ENCODE measurements around the gene C6orf47. TPM values are rescaled to one million over a fixed set of nuclear protein-coding genes. Genes with fewer than 3 reads are reported as not detected.

Gene C6orf47
- total RNA-seq, 2 donors from 2014 or later: 16.2 to 21.0 TPM

DNA sequence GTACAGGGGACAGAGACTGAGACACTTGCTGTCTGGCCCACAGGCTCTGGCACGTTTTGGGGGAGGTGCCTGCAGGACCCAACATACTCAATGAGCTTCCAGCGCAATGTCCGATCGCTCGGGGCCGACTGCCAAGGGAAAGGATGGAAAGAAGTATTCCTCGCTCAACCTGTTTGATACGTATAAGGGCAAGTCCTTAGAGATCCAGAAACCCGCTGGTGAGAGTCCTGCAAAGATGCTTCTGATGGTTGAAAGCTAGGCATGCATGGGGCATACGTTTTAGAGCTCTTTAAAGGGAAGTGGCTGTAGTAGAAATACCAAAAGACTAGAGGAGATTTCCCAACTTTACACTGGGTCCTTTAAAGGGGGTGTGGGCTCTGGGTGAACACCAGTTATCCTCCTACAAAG is 37.9 kb downstream of the C6orf47 start:
- Mint-ChIP-seq H3K4me3 (peak overlapping the region; percentile 82), H3K27ac (peak overlapping the region; percentile 96), H3K36me3 (ENCODE audit: low read depth) (peaks cover 80% of the 10 kb centered on the region), H3K27me3 (no peaks in the 10 kb centered on the region), H3K9me3 (no peaks in the 10 kb centered on the region), H3K4me1 (peaks cover 27% of the 10 kb centered on the region)
- no peak for ATAC-seq (replicated peaks)

DNA sequence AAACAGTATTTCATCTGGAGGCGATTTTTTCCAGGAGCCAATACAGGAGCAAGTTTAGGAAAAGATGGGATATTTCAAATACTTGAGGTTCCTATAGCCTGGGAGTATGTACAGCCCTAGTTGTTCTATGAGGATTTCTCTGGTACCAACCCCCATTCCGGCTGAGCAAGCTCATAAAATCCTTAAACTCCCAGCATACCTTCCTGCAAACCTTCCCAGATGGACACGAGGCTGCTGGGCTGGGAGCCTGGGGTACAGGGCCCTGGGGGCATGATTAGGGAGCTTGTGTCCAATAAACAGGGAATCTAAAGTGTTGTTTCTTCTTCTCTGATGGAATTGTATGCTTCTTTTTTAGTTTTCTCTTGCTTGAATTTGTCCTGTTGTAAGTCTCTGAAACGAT is 38.6 kb downstream of the C6orf47 start:
- Mint-ChIP-seq H3K27ac (peak overlapping the region; percentile 96), H3K4me3 (peak overlapping the region; percentile 82), H3K4me1 (peaks cover 27% of the 10 kb centered on the region), H3K36me3 (ENCODE audit: low read depth) (peaks cover 73% of the 10 kb centered on the region), H3K9me3 (no peaks in the 10 kb centered on the region), H3K27me3 (no peaks in the 10 kb centered on the region)
- ATAC-seq (replicated peaks): no peak

DNA sequence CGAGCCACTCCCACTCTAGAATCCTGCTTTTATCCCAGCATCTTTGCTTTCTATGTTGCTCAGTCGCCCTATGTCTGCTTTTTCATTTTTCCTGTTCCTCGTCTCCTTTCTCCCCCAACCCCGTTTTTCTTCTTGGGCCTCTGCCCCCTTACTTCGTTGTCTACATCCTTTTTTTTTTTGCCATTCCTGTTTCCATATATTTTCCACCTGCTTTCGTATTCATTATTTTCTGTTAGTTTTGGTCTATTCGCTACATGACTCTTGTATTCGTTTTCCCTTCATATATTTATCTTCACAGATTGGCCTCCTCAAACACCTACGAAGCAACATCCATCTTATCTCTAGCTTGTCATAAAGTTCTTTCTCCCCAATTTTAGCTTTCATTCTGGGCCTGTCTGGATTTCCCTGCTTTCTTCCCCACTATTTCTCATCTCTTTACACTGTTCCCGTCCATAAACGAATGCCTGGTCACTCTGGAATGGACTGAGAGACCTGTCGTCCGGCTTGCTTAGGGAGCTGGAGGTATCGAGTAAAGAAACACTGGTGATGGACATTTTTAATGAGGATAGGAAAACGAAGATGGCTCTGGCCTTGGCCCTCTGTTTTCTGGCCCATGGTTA is 39.1 kb downstream of the C6orf47 start:
- Mint-ChIP-seq H3K9me3 (no peaks in the 10 kb centered on the region), H3K27ac (peak overlapping the region; percentile 96), H3K27me3 (no peaks in the 10 kb centered on the region), H3K4me3 (peak overlapping the region; percentile 82), H3K4me1 (peaks cover 30% of the 10 kb centered on the region), H3K36me3 (ENCODE audit: low read depth) (peaks cover 67% of the 10 kb centered on the region)
- no peak for ATAC-seq (replicated peaks)

DNA sequence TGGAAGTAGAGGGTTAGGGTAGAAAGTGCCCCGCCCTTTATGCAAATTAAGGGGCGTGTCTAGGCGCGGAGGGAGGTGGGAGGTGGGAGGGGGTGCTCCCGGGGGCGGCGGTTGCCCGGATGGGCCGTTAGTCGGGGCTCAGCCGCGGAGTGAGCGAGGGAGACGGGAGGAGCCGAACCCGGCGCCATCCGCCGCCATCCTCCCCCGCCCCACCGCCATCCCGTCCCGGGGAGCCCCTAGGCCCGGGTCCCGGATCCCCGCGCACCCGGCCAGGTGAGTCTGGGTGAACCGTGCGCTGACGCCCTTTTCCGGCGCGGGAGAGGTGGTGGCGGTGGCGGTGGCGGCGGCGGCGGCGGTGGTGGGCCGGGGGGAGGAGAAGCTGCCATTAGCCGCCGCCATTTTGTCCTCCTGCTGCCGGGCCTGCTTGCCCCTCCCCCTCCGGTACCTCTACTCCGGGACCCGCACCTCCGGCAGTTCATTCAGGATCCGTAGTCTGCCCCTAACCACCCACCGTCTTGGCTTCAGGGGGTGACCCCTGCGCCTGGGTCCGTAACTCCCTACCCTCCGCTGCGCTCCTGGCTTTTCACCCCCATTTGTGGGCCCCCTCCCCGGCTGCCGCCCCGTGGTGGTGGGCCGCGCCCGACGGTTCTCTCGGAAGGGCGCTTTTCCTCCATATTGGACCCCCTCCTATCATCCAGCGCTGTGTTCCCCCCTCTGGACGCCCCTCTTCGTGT is 39.8 kb downstream of the C6orf47 start, which contains the start of gene PRRC2A:
Gene PRRC2A (plus strand): TSS at position 130 of the 734 bp plus-strand sequence. CDS start 2,075 bp downstream, outside the sequence.
- ATAC-seq (replicated peaks): peak; percentile 37
- no peaks in the 10 kb centered on the region for H3K27me3 Mint-ChIP-seq
- peaks cover 60% of the 10 kb centered on the region for H3K36me3 Mint-ChIP-seq (ENCODE audit: low read depth)
- no peaks in the 10 kb centered on the region for H3K9me3 Mint-ChIP-seq
- H3K4me3 Mint-ChIP-seq: peak within 1 kb of the TSS; percentile 82
- H3K4me1 Mint-ChIP-seq: peaks cover 32% of the 10 kb centered on the region
- H3K27ac Mint-ChIP-seq: peak within 1 kb of the TSS; percentile 96

DNA sequence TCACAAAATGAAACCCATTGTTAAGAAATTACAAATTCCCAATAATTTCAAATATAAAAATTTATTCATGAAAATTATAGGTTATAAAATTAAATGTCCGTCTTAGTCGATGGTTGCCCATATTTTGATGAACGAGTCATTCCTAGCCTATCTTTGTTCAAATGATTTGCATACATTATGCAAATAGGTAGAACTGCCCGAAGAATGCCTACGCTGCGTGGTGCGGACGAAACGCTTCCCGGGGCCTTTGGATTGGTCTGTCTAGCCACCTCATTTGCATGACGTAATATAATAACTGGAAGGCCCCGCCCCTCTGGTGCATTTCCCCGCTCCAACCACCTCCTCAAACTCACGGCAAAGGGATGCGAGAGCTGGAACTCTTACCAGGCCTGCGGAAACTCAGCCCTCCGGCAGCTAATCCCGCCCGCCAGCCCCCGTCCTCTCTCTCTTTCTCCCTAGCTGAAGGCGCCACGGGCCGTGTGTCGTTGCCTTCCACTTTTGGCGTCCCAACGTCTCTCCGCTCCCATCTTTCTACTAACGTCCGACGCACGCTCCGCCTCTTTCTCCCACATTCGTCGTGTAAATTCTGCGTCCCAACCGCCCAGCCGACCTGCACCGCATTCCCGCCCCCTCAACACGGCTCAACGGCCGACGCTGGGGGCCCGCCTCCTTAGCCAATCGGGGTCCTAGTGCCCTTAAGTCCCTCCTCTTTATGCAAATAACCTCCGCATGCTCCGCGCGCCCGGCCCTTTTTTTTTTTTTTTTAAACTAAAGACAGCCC is 40.6 kb downstream of the C6orf47 start:
- H3K9me3 Mint-ChIP-seq: no peaks in the 10 kb centered on the region
- H3K36me3 Mint-ChIP-seq (ENCODE audit: low read depth): peaks cover 53% of the 10 kb centered on the region
- peaks cover 32% of the 10 kb centered on the region for H3K4me1 Mint-ChIP-seq
- H3K27ac Mint-ChIP-seq: peak overlapping the region; percentile 96
- H3K27me3 Mint-ChIP-seq: no peaks in the 10 kb centered on the region
- peak overlapping the region; percentile 82 for H3K4me3 Mint-ChIP-seq
- ATAC-seq (replicated peaks): peak; percentile 86

GRCh38 chr6:31617010-31617409 is 43.6 kb downstream of the C6orf47 start:
- H3K27ac Mint-ChIP-seq: peak overlapping the region; percentile 67
- peaks cover 20% of the 10 kb centered on the region for H3K4me1 Mint-ChIP-seq
- peaks cover 23% of the 10 kb centered on the region for H3K36me3 Mint-ChIP-seq (ENCODE audit: low read depth)
- peak overlapping the region; percentile 56 for H3K4me3 Mint-ChIP-seq
- H3K9me3 Mint-ChIP-seq: no peaks in the 10 kb centered on the region
- no peak for ATAC-seq (replicated peaks)
- no peaks in the 10 kb centered on the region for H3K27me3 Mint-ChIP-seq

DNA sequence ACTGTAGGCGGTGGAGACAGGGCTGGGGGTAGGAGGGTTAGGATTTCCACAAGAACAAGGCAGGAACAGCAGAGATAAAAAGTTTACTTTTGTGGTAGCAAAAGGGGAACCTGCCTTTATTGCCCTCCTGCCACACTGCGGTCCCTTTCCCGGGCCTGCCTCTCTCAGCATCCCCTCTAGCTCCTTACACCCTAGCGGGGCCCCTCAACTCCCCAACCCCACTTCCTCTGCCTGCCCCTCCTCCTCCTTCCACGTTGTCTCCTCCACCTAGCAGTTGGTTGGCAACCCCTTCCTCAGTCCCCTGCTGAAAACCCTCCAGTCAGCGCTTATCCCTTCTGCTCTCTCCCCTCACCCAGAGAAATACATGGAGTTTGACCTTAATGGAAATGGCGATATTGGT is 44.8 kb downstream of the C6orf47 start:
- Mint-ChIP-seq H3K27ac (peak overlapping the region; percentile 67), H3K4me3 (peak overlapping the region; percentile 56), H3K36me3 (ENCODE audit: low read depth) (peaks cover 10% of the 10 kb centered on the region), H3K27me3 (no peaks in the 10 kb centered on the region), H3K4me1 (peaks cover 15% of the 10 kb centered on the region), H3K9me3 (no peaks in the 10 kb centered on the region)
- ATAC-seq (replicated peaks): no peak

- peak within 1 kb of the TSS; percentile 56 for H3K4me3 Mint-ChIP-seq
- no peak for ATAC-seq (replicated peaks)
- peaks cover 15% of the 10 kb centered on the region for H3K4me1 Mint-ChIP-seq
- no peaks in the 10 kb centered on the region for H3K27me3 Mint-ChIP-seq
- H3K9me3 Mint-ChIP-seq: no peaks in the 10 kb centered on the region
- peak within 1 kb of the TSS; percentile 67 for H3K27ac Mint-ChIP-seq
- H3K36me3 Mint-ChIP-seq (ENCODE audit: low read depth): peaks cover 5% of the 10 kb centered on the region
These were observed 45.6 kb downstream of the C6orf47 start, which contains the start of gene AIF1 for GRCh38 chr6:31614684-31615578. Gene AIF1 (plus strand): TSS chr6:31615234. CDS start chr6:31615330, 96 bp downstream.

DNA sequence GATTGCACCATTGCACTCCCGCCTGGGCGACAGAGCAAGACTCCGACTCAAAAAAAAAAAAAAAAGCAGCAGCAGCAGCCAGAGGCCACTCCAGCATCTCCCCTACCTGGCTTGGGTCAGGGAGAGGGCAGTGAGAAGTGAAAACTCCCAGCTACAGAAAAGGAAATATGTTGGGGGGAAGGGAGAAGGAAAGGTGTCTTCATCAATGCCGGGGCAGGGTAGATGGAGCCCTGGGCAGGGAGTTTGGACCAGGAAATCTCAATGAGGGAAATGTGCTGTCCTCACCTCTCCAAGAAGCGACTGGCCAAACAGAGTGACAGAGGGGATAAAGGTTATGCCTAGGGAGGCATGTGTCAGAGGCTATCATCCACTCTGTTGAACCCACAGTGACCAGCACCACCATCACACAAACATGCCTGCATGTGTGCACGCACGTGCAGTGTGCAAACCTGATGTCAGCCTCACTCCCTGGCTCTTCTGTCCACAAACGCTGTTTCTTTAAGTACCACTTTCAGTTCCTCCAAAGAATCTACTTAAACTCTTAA is 46.4 kb downstream of the C6orf47 start:
- ATAC-seq (replicated peaks): no peak
- H3K9me3 Mint-ChIP-seq: no peaks in the 10 kb centered on the region
- no peaks in the 10 kb centered on the region for H3K27me3 Mint-ChIP-seq
- no peak overlapping the region for H3K27ac Mint-ChIP-seq
- H3K4me3 Mint-ChIP-seq: no peak overlapping the region
- no peaks in the 10 kb centered on the region for H3K36me3 Mint-ChIP-seq (ENCODE audit: low read depth)
- H3K4me1 Mint-ChIP-seq: peaks cover 11% of the 10 kb centered on the region

- Mint-ChIP-seq H3K27me3 (no peaks in the 10 kb centered on the region), H3K4me3 (no peak overlapping the region), H3K4me1 (peaks cover 3% of the 10 kb centered on the region), H3K36me3 (ENCODE audit: low read depth) (no peaks in the 10 kb centered on the region), H3K27ac (no peak overlapping the region), H3K9me3 (no peaks in the 10 kb centered on the region)
- no peak for ATAC-seq (replicated peaks)
These were observed 49.6 kb downstream of the C6orf47 start for GRCh38 chr6:31610968-31611367.

- no peaks in the 10 kb centered on the region for H3K9me3 Mint-ChIP-seq
- no peak overlapping the region for H3K4me3 Mint-ChIP-seq
- no peak for ATAC-seq (replicated peaks)
- no peaks in the 10 kb centered on the region for H3K4me1 Mint-ChIP-seq
- H3K27me3 Mint-ChIP-seq: no peaks in the 10 kb centered on the region
- no peak overlapping the region for H3K27ac Mint-ChIP-seq
- no peaks in the 10 kb centered on the region for H3K36me3 Mint-ChIP-seq (ENCODE audit: low read depth)
These were observed 50.8 kb downstream of the C6orf47 start for GRCh38 chr6:31609519-31610406.
